Kidney (tissue), 14 donors: ENCODE results near the gene ZNF467. TPM values are rescaled to one million over a fixed set of nuclear protein-coding genes. Genes with fewer than 3 reads are reported as not detected.

Experiments used
- DNase-seq, 5 donors: peaks; one replicate each; pipeline ENCODE4 v3.0.0-alpha.2; 2013 to 2020
- FAIRE-seq: peaks from 2 replicates; lab custom pipeline; 2012; peaks lifted over from hg19 to GRCh38; lab: Jason Lieb, UNC
- H3K27ac ChIP-seq, 2 donors: one replicate each; pipeline ENCODE4 v1.7.0; 2013; ENCODE audit warnings: low read depth in 2 of 2, low read length in 2 of 2, inconsistent platforms in 1 of 2
- H3K27me3 ChIP-seq: one replicate; pipeline ENCODE4 v1.7.1; 2013; ENCODE audit warnings: low read length, inconsistent platforms; ENCODE audit not compliant: control insufficient read depth, insufficient read depth
- H3K36me3 ChIP-seq, 3 donors: one replicate each; pipeline versions ENCODE4 v1.7.0 to v1.7.1; 2013; ENCODE audit warnings: low read length in 3 of 3, control low read depth in 1 of 3, inconsistent platforms in 1 of 3; ENCODE audit not compliant: insufficient read depth in 3 of 3, control insufficient read depth in 2 of 3
- H3K4me1 ChIP-seq, 3 donors: one replicate each; pipeline versions ENCODE4 v1.7.0 to v1.7.1; 2013; ENCODE audit warnings: low read length in 3 of 3, inconsistent platforms in 1 of 3, low read depth in 1 of 3; ENCODE audit not compliant: control insufficient read depth in 2 of 3, insufficient read depth in 2 of 3
- H3K4me3 ChIP-seq, 3 donors: one replicate each; pipeline versions ENCODE4 v1.7.0 to v1.8.1; 2013; ENCODE audit warnings: low read length in 3 of 3, control low read depth in 1 of 3, inconsistent platforms in 1 of 3
- H3K9ac ChIP-seq, 3 donors: one replicate each; pipeline versions ENCODE4 v1.7.0 to v1.7.1; 2013; ENCODE audit warnings: low read length in 3 of 3, control low read depth in 1 of 3, inconsistent platforms in 1 of 3
- H3K9me3 ChIP-seq, 3 donors: one replicate each; pipeline versions ENCODE4 v1.7.0 to v1.7.1; 2013; ENCODE audit warnings: low read length in 3 of 3, control low read depth in 1 of 3, inconsistent platforms in 1 of 3; ENCODE audit not compliant: control insufficient read depth in 2 of 3, insufficient read depth in 1 of 3
- CTCF ChIP-seq: IDR thresholded peaks from 3 replicates; pipeline ENCODE4 v1.5.1; 2012; ENCODE audit warnings: mild to moderate bottlenecking, moderate library complexity, borderline replicate concordance; ENCODE audit not compliant: insufficient read depth; ENCODE audit errors: extremely low read depth
- intact Hi-C: fragments of 100-400 bp; cut with DNase I; formaldehyde crosslinking; loops from one replicate; pipeline ENCODE4 v1.11.1; 2022
- polyA plus RNA-seq: library from polyadenylated mRNA; stranded (reverse); fragments of 350-450 nt; fragmentation: Illumina TruSeq; extraction: RNeasy Lipid Tissue Mini Kit (QIAGEN cat#74804); gene quantifications from one replicate; pipeline ENCODE4 v1.2.3, GENCODE V29; 2014; ENCODE audit warnings: low read depth, low replicate concordance; ENCODE audit not compliant: insufficient read depth
- total RNA-seq: library from RNA; stranded (reverse); fragmentation: NEBNext Ultra II Directional; extraction: Animal tissue kit (Norgen Biotek cat#: 25700); gene quantifications from one replicate; pipeline ENCODE4 v1.2.1, GENCODE V29; 2021
- donor health status: control.
- donor health status: control.
- donor health status: control.
- donor health status: control.
- donor health status: control.
- donor health status: DM: yes; HTN: yes; CAD: no.
- donor health status: Normal renal cell carcinoma (clear cell type).

Gene ZNF467
- total and polyA plus RNA-seq, 2 donors from 2014 or later, result 15.0 to 24.5 TPM

GRCh38 chr7:149769915-149770314, 3.5 kb downstream of the ZNF467 start:
- H3K4me1 ChIP-seq, result peaks cover 0 to 13% (median 5%) of the 10 kb centered on the region in 3 donors
- H3K27ac ChIP-seq, result no peak overlapping the region
- H3K9ac ChIP-seq, result no peak overlapping the region
- H3K4me3 ChIP-seq, result no peak overlapping the region
- no peak for DNase-seq
- intact Hi-C loops, result no loop called here
- peaks cover 3 to 7% (median 6%) of the 10 kb centered on the region in 3 donors for H3K36me3 ChIP-seq
- no peak for TF ChIP-seq CTCF
- no peaks in the 10 kb centered on the region for H3K27me3 ChIP-seq
- no peaks in the 10 kb centered on the region for H3K9me3 ChIP-seq
- FAIRE-seq, result no peak

DNA sequence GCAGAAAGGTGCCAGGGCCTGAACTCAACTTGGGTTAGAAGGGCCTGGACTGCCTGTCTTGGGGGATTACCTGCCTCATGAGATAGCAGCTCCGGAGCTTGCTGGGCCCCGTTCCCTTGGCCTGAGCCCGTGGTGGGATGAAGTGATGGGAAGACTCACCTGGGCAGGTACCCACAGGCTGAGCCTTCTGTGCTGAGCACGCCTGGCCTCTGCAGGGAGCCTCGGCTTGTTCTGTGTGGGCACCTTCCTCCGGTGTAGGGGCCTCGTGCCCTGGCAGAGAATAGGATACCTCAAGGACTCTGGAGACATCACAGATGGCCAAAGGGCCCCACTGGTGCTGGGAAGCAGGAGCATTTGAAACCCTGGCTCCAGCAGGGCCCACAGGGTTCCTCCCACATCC, 4.5 kb downstream of the ZNF467 start:
- Histone ChIP-seq H3K9ac (no peak overlapping the region), H3K9me3 (no peaks in the 10 kb centered on the region), H3K36me3 (peaks cover 3 to 7% (median 6%) of the 10 kb centered on the region in 3 donors), H3K4me3 (no peak overlapping the region), H3K27ac (no peak overlapping the region), H3K27me3 (no peaks in the 10 kb centered on the region), H3K4me1 (peaks cover 0 to 5% (median 0%) of the 10 kb centered on the region in 3 donors)
- DNase-seq (no peak), FAIRE-seq (no peak)
- no peak for TF ChIP-seq CTCF
- intact Hi-C loops, result no loop called here

DNA sequence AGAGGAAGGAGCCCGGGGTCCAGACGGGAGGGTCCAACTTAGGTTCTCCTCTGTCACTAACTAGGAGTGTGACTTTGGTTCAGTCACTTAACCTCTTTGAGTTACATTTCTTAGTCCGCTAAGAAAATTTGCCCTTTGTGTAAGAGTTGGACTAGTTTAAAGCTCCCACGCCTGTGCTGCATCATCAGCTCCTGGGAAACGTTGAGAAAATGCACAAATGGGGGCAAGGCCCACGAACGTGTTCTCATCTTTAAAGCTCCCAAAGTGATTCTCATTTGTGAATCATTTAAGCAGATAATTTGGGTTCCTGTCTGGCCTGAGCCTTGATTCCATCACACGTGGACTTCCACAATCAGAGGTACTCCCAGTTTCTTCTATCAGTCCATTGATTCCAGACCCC, 6.3 kb downstream of the ZNF467 start:
- H3K36me3 ChIP-seq, result peaks cover 3 to 7% (median 6%) of the 10 kb centered on the region in 3 donors
- no peak for TF ChIP-seq CTCF

More for the DNA sequence above, 6.3 kb downstream of the ZNF467 start:
- Histone ChIP-seq H3K9ac (no peak overlapping the region), H3K4me3 (no peak overlapping the region), H3K27ac (no peak overlapping the region), H3K9me3 (no peaks in the 10 kb centered on the region), H3K27me3 (no peaks in the 10 kb centered on the region), H3K4me1 (peaks cover 0 to 5% (median 3%) of the 10 kb centered on the region in 3 donors)
- intact Hi-C loops, result no loop called here
- DNase-seq (no peak), FAIRE-seq (no peak)
